NCI-H748 (cell line): ENCODE results near the gene PPDPF.

Experiments used
- DNase-seq: peaks from one replicate; lab custom pipeline; 2025; ENCODE audit not compliant: unreplicated experiment; lab: John Stamatoyannopoulos, UW

PPDPF gene

DNA sequence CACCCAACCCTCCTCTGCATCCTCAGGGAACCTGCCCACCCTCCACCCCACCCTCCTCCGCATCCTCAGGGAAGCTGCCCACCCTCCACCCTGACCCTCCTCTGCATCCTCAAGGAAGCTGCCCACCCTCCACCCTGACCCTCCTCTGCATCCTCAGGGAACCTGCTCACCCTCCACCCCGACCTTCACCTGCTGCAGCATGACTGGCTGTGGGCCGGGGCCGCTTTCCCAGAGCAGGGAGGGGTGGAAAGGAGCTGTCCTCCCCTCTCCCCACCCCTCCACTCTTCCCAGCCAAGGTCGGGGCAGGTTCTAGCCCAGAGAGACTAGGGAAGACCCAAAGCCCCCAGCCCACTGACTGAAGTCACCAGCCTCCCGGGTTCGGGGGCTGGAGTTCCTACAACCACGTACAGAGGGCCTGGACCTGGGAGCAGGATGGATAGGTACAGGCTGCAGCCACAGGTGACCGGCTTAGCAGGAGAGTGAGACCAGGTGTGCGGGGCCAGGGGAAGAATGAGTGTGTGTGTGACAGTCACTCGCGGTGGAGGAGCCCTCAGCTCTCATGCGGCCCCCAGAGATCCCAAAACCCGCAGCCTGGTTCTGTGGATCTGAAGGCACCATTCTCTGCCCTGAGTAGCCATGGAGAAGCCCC is 33.3 kb upstream of the PPDPF start:
- no peak for DNase-seq

DNA sequence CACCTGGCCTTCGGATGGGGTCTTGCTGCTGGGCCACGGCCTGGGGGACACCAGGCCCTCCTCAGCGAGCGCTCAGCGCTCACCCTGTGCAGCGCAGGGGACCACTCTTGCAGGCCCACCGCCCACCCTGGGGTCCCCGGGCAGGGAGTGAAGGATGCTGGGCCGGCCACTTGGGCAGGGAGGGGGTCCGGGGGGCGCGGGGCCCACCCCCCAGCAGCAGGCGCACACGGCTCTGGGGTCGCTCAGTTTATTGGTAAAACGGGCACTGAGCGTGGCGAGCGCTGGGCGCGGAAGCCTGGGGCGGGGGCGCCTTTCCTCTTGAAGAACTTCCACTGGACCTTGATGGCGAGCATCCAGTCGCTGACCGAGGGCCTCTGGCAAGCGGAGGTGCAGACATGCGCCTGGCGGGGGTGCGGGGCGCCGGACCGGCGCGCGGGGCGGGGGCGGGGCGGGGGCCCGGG is 32.8 kb upstream of the PPDPF start:
- DNase-seq = no peak

DNA sequence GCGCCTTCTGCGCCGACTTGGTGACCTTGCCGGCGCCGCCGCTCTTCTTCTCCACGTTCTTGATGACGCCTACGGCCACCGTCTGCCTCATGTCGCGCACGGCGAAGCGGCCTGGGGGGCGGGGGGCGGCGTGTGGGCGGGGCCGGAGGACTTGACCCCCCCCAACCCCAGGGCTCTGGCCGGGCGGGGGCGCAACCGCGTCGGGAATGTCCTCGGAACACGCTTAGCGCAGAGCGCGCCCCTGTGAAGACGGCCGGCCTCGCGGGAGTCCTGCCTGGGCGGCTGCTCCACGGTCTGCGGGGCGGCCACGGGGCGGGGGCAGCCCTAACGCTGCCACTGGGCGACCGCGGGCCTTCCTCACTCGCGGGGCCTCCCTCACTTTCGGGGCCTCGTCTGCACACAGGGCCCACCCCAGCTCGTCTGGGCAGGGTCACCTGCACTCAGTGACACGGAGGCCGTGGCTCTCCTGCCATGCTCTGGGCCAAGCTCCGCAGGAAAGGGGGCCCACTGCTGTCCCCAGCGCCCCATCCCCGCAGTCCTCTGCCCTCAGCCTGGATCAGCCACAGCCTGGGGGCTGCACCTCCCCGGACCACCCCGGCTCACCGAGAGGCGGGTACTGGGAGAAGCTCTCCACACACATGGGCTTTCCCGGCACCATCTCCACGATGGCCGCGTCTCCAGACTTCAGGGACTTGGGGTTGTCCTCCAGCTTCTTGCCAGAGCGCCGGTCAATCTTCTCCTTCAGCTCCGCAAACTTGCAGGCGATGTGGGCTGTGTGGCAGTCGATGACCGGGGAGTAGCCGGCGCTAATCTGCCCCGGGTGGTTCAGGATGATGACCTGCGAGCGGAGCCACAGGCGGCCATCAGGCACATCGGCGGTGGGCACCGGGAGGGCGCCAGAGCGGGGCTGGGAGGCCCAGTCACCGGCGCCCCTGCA is 32.0 kb upstream of the PPDPF start:
- no peak for DNase-seq

DNA sequence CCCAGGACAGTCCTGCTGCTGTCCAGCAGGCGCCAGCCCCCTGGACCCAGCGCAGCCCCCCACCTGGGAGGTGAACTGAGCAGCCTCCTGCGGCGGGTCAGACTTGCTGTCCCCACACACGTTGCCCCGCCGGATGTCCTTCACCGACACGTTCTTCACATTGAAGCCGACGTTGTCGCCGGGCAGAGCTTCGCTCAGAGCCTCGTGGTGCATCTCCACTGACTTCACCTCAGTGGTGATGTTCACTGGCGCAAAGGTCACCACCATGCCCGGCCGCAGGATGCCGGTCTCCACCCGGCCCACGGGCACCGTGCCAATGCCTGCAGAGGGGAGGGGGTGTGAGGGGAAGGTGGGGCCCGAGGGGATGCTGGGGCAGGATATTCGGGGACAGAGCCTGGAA is 30.1 kb upstream of the PPDPF start:
- no peak for DNase-seq

DNA sequence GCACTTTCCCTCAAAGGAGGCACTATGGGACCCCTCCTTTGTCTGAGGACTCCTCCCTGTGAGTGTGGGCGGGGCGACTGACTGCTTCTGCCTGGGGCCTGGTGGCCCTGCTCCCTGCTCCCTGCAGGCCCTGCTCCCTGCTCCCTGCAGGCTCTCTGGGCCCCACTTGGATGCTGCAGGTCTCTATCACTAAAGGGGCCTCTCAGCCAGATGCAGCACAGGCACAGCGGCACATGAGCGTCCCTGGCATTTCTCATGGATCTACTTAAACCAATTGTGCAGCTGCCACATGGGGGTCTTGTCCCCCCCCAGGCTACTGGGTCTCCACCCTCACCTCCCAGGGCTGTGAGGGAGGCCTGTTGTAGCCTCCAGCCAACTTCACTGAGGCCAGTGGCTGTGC is 29.5 kb upstream of the PPDPF start:
- DNase-seq = no peak

DNA sequence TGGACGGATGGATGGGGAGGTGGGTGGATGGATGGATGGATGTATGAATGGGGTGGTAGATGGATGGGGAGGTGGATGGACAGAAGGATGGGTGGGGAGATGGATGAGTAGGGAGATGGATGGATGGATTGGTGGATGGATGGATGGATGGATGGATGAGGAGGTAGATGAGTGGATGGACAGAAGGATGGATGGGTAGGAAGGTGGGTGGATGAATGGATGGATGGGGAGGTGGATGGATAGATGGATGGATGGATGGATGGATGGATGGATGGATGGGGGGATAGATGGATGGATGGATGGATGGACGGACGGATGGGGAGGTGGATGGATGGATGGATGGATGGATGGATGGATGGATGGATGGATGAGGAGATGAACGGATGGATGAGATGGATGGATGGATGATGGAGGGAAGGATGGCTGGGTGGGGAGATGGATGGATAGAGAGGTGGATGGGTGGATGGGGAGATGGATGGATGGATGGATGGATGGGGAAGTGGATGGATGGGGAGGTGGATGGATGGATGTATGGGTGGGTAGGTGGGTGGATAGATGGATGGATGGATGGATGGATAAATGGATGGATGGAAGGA is 28.8 kb upstream of the PPDPF start:
- no peak for DNase-seq

DNA sequence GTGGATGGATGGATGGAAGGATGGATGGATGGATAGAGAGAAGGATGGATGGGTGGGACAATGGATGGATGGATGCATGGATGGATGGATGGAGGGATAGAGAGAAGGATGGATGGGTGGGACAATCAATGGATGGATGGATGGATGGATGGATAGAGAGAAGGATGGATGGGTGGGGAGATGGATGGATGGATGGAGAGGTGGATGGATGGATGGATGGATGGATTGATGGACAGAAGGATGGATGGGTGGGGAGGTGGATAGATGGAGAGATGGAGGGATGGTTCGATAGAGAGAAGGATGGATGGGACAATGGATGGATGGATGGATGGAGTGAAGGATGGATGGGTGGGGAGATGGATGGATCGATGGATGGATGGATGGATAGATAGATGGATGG is 28.0 kb upstream of the PPDPF start:
- no peak for DNase-seq

DNA sequence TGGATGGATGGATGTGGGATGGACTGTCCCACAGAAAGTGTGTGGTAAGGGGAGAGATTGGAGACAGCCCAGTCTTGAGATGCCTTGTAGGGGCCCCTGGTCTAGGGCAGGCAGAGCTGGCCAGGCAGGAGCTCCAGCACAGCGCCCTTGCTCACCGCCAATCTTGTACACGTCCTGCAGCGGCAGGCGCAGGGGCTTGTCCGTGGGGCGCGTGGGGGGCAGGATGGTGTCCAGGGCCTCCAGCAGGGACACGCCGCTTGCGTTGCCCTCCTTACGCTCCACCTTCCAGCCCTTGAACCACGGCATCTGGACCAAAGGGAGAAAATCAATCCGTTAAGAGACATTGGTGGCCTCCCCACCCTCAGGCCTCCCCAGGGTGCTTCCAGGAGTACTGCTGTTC is 27.6 kb upstream of the PPDPF start:
- no peak for DNase-seq

DNA sequence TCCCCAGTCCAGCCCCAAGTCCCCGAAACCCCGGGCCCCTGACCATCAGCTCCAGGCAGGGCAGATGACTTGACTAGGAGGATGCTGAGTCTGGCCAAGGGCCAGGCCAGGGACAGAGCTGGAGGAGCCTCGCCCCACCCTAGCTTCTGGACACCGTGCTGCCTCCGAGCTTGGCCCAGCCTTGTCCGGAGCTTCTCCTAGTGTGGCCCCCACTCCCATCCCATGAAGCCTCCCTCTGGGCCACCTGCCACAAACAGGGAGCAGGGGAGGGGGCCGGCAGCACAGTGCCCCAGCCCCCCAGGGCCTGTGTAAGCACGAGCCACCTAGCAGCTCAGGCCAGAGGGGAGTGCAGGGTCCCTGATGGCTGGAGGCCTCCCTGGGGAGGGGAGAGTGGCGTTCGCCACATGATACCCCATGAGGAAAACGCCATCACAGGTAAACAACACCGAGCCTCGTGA is 27.0 kb upstream of the PPDPF start:
- DNase-seq = no peak

DNA sequence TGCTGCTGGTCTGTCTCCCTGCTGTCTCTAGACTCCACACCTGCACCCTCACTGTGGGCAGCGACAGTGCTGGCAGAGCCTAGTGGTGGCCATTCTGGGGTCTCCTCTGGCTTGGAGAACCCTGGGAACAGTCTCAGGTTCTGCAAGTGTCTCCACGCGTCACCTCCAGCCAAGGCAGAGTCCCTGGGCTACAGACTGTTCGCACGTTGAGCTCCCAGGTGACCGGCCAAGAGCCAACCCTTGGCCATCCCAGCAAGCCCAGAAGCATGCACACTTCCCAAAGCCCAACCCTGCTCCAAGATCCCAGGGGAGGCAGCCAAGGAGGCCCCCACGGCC is 26.5 kb upstream of the PPDPF start:
- DNase-seq = no peak

DNA sequence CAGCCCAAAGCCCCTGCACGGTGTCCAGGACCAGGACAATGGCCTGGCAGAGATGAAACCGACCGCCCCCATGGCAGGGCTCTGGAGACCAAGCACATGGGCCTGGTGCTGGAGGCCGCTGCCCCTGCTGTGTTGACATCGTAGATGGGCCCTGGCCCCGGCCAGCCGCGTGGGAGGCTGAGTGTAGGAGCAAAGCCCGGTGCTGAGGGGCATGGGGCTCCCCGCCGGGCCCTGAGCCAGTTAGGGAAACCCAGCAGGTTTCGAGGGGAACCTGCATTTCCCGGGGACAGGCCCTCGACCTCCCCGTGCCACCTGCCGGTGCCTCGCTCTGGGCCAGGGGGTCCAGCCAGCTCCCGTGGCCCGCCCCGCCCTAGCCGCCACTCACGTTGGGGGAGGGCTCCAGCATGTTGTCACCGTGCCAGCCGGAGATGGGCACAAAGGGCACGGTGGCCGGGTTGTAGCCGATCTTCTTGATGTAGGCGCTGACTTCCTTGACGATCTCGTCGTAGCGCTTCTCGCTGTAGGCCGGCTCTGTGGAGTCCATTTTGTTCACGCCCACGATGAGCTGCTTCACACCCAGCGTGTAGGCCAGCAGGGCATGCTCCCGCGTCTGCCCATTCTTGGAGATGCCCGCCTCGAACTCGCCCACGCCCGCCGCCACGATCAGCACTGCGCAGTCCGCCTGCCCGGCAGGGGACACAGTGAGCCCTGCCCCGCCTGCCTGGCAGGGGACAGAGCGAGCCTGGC is 26.0 kb upstream of the PPDPF start:
- no peak for DNase-seq

DNA sequence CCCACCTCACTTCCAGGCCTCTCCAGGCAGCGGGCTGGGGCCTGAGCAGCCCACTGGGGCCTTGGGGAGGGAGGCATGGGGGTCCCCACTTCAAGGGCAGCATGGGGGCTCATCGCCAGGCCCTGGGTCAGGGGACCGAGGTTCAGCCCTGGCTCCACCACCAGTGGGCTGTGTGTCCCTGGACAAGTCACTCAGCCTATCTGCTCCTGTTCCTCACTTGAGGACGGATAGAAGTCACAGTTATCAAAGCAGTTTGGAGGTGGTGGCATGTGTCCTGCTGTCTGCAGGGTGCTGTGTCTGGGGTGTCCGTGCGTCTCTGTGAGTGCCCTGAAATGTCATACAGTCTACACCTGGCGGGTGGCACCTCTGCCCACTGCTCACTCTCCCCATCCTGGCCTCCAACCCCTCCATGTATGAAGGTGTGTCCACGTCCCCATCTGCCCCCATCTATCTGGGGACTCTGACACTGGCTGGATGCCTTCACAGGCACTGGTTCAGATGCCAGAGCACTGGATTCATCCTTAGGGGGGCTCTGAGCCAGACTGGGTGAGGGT is 25.3 kb upstream of the PPDPF start:
- no peak for DNase-seq

DNA sequence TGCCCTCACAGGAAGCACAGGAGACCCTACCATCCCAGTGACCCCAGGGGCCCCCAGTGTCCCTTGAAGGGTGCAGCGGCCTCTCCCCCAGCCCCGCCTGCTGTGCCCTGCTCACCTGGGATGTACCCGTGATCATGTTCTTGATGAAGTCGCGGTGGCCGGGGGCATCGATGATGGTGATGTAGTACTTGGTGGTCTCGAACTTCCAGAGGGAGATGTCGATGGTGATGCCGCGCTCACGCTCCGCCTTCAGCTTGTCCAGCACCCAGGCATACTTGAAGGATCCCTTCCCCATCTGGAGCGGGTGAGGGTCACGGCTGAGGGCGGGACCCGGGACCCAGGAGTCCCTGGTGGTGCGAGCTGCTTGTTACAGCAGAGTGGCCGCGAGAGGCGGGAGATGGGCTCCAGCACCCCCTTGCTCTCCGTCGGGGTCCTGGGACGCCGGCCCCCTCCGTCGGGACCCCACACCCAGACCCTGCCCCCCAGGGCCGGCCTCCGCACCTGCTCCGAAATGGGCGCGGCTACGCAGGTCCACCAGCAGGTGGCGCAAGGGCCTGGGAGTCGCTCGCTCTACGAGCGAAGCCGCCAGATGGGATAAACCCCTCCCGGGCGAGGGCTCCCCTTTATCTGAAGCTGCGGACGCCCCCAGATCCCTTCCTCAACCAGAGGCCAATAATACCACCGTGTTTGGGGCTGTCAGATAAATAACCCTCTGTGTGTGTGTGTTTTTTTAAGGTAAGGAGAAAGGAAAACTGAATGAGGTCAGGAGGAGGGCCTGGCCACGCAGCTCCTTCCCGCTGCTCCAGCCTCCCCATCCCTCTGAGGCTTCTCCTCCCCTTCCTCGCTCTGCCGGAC is 24.6 kb upstream of the PPDPF start:
- DNase-seq = peak; percentile 43

DNA sequence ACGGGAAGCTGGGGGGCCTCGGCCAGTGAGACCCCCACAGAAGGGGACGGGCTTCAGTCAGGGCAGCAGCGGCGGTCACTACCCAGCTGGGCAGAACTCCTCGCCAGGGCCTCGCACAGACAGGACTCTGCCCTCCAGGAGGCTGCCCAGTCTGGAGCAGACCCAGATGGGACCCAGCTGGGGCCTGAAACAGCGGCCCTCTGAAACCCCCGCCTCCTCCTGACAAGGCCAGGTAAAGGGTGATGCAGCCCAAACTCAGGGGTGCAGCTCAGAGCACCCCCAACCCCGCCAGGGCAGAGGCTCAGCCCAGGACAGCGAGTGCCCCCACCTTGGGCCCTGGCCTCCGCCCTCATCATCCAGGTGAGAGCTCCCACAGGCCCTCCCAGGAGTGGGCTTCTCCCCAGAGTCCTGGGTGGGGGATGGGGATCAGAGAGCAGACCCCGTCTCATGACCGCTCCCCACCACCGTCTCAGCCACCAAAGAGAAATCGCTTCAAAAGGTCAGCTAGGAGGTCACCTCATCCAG is 23.9 kb upstream of the PPDPF start:
- no peak for DNase-seq

DNA sequence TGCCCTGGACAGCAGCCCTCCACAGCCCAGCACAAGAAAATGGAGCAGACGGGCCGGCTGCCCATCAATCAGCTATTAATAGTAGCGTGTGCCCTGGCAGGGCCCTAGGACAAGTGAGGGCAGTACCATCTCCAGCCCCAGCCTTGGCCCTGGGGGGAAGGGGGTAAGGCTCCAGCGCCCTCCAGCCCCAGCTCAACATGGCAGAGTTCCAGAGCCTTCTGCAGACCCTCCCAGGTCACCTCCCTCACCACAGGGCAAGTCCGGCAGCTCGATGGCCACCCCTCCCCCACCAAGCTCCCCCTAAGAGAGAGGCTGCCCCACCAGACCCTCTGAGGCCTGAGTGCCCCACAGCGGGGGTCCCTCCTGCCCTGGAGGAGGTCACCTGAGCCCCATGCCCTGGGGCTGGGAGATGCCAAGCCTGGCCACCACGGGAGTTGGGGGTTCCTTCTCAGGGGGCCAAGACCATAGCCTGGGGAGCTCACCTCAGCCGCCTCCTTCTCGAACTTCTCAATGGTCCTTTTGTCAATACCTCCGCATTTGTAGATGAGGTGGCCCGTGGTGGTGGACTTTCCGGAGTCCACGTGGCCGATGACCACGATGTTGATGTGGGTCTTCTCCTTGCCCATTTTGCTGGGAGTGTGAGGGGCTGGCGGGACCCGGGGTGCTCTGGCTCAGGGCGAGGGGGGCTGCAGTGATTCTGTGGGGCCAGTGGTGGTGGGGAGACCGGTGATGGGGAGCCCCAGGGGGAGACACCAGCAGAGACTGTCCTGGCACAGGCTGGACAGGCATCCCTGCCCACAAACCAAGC is 23.2 kb upstream of the PPDPF start:
- DNase-seq = no peak

DNA sequence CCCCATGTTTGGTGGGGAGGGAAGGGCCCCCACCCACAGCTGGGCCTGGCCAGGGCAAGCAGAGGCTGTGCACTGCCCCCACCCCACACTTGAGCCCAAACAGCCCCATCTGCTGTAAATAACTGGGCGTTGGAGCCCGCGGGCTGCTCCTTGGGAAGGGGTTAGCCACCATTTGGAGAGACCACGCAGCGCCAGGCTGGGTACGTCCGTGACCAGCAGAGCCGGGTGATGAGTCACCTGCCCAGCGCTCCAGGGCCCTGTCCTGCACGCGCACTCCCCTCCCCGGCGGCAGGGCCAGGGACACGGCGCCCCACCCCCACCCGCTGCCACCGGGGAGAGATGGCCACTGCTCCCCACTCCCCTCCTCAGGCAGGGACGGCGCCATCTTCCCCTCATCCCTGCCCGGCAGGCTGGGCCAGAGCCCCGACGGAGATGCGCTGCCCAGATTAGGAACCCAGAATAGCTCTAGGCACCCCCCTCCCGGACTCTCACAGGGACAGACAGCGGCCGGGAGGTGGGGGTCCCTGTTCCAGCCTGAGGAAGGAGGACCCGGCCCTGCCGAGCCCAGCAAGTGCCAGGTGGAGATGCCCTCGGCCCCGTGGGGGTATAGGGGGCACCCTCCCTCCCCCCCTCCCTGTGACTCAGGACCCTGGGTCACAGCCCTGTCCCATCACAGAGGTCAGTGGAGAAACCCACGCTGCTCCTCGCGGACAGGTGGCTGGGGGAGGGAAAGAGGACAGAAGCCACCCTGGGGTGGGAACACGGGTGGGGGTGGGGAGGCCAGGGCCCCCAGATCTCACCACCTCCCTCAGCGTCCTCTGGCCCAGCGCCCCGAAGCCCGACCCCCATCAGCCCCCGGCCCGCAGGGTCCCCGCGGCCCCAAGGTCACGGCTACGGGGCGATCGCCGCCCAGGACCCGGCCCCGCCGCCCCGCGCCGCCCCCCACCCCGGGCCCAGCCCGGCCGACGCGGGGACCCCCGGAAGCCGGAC is 22.3 kb upstream of the PPDPF start:
- peak; percentile 42 for DNase-seq

DNA sequence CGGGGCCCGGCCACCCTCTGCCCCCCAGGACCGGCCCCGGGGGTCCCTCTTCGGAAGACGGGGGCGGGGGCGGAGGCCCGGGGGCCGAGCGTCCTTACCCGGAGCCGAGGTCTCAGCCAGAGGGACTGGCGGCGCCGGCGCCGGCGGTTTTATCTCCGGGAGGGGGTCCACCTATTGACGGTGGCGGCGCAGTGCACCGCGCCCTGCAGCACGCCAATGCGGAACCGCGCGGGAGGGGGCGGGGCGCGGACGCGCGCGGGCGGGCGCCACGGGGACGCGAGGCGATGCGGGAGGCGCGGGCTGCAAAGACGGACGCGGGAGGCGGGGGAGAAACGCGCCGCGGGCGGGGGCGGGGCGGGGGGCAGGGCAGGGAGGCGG is 21.6 kb upstream of the PPDPF start, which contains the start of gene EEF1A2:
EEF1A2 (minus strand) TSS at position 124 of the 378 bp plus-strand sequence. CDS start 1,320 bp downstream, outside the sequence.
- peak; percentile 63 for DNase-seq
